HuH-7.5 (cell line): Measurements from ENCODE around the gene MYO5B.
"Not testable (repeated sequence)": the region's sequence is repeated elsewhere in the genome, so short reads cannot be mapped to it uniquely, and the experiment has no call there.

Experiments used
- DNase-seq: peaks from one replicate; pipeline ENCODE4 v3.0.0; 2011; ENCODE audit warnings: low spot score

The MYO5B gene

GRCh38 chr18:49851624-49852023 is 343.3 kb downstream of the MYO5B start:
- DNase-seq: no peak

- DNase-seq: no peak
Observed at GRCh38 chr18:49850636-49851035, 344.3 kb downstream of the MYO5B start.

GRCh38 chr18:49849331-49850217 is 345.4 kb downstream of the MYO5B start:
- DNase-seq: peak; percentile 31

- DNase-seq: no peak
Observed at GRCh38 chr18:49848115-49848514, 346.8 kb downstream of the MYO5B start.

DNA sequence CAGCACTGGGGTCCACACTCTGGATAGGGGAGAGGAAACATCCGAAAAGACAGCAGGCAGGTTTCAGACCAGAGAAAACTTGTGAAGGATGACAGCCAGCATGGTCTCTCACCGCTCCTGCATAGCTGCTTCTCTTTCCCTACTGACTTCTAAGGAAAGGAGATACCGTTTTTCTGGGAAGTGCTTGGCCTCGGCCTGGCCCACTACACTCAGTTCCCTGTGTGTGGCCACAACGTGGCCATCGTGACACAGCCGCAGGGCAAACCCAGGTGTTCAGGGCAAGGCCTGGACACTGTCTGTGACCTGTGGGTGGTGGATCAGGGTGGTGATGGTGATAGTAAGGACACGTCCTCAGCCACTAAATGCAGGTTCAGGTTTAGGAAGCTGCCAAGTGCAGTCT is 347.4 kb downstream of the MYO5B start:
- no peak for DNase-seq

DNA sequence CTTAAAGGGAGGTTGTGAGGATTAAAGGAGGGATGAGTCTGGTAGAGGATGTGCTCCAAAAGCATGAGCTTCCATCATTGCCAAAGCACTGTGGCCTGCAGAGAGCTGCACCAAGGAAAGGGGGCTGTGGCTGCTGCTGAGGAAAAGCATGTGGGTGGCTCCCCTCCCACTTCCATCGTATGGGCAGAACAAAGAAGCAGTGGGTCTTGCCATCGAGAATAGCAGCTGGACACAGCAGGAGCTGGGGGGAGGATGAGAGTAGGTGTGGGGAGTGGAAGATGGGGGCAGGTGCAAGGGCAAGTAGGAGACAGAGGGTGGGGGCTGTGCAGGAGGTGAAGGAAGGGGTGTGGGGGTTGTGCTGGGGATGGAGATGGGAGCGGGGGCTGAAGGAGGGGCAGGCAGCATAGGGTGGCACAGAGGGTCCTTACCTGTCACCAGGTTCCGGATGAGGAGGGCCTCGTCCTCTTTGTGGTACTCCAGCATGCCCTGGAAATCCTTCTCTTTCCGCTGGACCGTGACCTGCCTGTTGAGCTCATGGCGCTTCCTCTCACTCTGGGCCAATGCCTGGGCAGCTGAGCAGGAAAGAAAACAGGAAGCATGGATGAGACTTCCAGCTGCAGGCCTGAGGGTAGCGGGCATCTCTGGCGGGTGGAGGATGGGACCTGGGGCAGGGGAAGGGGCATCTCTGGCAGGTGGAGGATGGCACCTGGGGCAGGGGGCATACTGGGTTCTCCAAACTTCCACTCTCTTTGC is 348.1 kb downstream of the MYO5B start:
- no peak for DNase-seq

DNA sequence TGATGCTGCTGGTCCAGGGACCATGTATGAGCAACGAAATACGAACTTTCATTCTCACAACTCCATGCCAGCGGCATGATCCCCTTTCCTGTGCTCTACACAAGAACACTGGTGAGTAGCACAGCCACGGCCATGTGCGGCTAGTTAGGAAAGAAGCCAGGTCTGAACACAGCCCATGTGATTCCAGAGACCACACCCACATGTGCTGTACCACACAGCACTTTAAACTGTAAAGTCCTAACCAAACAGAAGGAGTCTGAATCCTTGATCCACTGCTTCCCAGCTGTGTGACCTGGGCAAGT is 348.6 kb downstream of the MYO5B start:
- DNase-seq: no peak

DNA sequence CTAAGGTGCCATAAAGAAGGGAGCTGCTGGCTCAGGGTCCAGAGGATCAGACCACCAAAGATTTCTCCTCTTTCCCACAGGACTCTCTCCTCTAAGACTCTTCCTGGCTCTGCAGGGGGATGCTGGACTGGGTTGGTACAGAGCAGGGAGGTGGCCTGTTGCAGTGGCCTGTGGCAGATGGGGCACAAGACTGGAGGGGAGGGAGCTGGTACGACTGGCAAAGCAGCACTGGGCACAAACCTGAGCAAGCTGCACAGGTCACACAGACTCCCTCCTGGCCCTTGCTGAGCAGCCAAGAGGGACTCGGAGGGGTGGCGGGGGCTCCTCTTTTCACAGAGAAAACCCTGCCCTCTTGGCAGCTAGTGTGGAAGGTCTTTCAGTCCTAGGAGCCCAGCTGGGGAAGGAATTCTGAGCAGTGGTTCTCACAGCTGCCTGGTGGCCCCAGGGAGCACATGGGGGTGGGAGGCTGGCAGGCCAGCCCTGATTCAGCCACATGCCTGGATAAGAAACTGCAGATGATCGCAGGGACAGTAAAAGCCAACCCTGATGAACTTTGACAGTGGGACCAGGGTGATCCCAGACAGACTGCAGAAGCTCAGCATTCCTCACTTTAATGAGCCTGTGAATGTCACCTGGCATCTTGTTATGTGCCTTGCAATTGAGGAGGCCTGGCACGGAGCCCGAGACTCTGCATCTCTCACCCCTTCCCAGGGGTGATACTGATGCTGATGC is 349.2 kb downstream of the MYO5B start:
- no peak for DNase-seq

DNA sequence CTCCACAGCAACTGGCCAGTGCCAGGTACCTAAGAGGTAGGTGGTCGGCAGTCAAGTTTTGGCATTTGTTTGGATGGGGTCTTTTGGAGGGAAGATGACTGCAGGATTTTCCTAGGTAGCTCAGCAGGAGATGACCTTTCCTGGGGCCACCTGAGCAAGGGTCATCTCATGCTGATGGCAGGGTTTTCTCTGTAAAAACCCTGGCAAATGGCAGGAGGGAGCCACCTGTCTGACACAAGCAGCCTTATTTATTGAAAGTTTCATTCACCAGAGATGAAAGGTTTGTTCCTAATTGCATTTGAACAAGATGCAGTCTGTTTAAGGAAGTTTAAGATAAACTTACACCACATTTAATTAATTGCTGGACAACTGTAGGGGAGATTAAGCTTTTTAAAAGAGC is 350.0 kb downstream of the MYO5B start:
- no peak for DNase-seq

DNA sequence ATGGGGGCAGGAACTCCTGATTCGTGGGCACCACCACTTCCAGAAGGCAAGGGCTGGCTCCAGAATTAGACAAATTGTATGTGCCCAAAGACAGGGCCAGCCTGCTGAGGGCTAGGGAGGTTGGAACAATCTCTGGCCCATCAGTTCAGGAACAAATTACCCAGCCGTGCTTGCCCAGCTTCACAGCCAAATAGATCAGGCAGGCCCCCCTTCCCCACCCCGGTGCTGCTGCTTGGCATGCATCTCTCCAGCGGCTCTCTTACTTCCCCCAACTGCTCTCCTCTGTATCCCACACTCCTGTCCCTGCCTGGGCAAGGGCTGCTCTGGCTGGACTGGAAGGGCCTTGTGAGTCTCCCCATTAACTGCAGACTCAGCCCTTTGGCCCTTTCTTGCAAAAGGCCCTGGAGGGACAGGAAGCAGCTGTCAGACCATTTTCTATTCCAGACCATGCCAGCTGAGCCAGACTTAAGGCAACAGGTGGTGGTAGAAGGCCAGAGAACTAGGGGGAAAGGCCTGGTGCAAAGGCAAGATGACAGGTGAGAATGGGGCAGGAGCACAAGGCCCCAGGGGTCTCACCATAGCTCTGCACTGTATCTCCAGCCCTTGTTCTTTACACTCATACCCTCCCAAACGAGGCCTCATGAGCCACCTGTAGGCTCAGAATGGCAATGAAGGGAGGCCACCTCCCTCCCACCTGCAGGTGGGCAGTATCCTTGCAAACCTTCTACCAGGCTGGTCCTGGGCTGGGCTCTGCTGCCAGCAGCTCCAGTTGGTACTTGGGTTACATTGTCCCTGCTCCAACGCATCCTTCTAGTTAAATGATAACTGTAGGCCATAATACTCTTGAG is 350.9 kb downstream of the MYO5B start:
- no peak for DNase-seq

DNA sequence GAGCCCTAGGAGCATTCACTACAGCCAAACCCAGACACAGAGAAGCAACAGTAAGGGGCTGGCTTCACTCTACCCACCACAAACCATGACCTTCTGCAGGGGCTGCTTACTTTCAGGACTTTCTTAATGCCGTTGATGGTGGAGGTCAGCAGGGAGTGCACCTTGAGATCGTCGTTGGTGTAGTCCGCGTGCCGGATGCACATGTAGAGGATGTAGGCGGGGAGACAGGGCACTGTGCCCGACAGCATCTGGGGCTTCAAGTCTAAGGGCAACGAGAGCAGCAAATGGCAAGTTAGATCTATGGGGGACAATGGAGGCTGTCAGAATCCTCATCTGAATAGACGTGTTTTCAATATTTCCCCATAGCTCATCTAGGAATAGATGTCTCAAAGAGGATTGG is 351.8 kb downstream of the MYO5B start:
- DNase-seq: no peak

GRCh38 chr18:49842656-49843055 is 352.3 kb downstream of the MYO5B start:
- DNase-seq: no peak

- DNase-seq: no peak
Observed at GRCh38 chr18:49841236-49842217, 353.4 kb downstream of the MYO5B start.

DNA sequence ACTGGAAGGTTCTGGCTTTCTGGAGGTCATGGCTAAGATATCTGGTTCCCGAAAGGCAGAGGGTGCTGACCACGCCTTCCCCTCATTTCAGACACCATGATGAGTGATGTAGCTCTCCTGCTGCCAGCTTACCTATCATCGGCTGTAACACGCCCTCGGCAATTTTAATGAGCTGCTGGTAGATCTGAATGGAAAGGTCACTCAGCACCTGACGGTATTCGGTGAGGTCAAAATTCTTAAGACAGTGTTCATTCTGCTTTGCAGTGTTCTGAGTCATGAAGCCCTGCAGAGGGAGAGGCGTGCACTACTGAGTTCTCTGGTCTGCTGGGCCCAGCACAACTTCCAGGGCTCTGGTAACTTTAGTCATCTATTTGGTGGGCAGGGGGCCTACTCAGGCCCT is 355.9 kb downstream of the MYO5B start:
- no peak for DNase-seq

- no peak for DNase-seq
Observed at GRCh38 chr18:49838381-49838780, 356.6 kb downstream of the MYO5B start.

GRCh38 chr18:49837889-49838288 is 357.1 kb downstream of the MYO5B start:
- DNase-seq: no peak

- not testable (repeated sequence) for DNase-seq
Observed at GRCh38 chr18:49837316-49837835, 357.6 kb downstream of the MYO5B start.

GRCh38 chr18:49835405-49835804 is 359.5 kb downstream of the MYO5B start:
- no peak for DNase-seq

- DNase-seq: no peak
Observed at GRCh38 chr18:49834258-49834657, 360.7 kb downstream of the MYO5B start.

GRCh38 chr18:49833814-49834213 is 361.1 kb downstream of the MYO5B start:
- DNase-seq: no peak
